GM19438 (cell line): ENCODE data around the gene ERGIC2.
"Not testable (repeated sequence)": the region's sequence is repeated elsewhere in the genome, so short reads cannot be mapped to it uniquely, and the experiment has no call there.

Experiments used
- ATAC-seq: cut with Tn5 transposase; IDR thresholded peaks from one replicate; pipeline ENCODE4 v1.9.1; 2021; ENCODE audit warnings: low read depth; ENCODE audit not compliant: unreplicated experiment

Gene ERGIC2, protein sequence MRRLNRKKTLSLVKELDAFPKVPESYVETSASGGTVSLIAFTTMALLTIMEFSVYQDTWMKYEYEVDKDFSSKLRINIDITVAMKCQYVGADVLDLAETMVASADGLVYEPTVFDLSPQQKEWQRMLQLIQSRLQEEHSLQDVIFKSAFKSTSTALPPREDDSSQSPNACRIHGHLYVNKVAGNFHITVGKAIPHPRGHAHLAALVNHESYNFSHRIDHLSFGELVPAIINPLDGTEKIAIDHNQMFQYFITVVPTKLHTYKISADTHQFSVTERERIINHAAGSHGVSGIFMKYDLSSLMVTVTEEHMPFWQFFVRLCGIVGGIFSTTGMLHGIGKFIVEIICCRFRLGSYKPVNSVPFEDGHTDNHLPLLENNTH

DNA sequence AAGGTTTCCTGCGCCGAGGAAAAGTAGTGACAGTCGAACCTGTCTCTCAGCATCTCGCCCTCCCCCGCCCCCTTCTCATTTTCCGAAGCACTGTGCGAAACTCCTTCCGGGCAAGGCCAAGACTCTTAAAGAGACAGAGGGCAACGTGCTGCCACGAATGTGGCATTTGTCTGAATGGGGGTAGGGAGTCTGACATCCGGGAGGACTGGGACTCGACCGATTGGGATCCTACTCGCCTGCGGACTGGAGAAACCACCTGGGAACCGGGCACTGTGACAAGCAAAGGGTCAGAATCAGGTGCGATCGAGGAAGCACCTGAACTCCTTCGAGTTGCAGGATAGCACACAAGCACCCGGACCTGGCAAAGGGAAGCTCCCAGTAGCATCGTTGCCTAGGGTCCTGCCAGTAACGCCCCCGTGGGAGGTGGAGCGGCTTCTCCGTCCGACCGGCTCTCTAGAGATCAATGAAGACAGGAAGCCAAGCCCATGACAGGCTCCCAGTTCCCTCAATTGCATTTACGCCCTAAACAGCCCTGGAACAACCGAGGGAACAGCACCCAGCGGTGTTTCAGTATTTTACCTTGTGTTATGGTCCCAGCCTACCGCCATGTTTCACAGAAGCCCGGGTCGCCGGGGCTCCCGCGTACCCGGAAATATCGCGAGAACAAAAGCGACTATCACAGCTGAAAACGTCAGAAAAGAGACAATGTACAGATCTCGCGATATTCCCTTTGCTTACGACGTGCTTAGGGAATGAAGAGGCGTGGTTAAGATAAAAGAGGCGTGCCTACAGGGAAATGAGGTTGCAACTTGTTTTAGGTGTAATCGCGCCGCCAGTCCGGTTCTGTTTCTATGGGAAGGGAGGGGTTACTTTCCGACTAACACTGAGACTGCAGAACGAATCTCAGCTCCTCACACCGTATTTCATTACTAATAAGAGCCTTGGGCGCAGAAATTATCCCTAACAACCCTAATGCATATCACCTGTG, at the start of gene ERGIC2:
TSS of gene ERGIC2 (minus strand) at position 637 of the 988 bp plus-strand sequence. CDS start 9,539 bp downstream, outside the sequence.
- ATAC-seq: peak; percentile 95

DNA sequence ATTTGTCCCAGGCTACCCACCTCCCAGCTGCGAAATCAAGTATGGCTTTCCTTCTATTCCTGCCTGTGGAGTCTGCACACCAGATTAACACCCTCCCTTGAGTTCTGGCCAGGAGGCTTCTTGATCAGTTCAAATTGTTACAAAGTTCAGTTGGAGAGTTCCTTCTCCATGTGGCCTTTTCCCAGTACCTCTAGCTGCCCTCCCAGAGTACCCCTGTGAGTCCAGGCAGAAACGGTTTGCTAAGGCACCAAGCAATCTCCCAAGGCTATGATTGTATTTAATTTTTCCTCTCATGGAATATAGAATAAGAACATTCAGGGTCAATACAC, 49.7 kb upstream of the ERGIC2 start:
- ATAC-seq: no peak

DNA sequence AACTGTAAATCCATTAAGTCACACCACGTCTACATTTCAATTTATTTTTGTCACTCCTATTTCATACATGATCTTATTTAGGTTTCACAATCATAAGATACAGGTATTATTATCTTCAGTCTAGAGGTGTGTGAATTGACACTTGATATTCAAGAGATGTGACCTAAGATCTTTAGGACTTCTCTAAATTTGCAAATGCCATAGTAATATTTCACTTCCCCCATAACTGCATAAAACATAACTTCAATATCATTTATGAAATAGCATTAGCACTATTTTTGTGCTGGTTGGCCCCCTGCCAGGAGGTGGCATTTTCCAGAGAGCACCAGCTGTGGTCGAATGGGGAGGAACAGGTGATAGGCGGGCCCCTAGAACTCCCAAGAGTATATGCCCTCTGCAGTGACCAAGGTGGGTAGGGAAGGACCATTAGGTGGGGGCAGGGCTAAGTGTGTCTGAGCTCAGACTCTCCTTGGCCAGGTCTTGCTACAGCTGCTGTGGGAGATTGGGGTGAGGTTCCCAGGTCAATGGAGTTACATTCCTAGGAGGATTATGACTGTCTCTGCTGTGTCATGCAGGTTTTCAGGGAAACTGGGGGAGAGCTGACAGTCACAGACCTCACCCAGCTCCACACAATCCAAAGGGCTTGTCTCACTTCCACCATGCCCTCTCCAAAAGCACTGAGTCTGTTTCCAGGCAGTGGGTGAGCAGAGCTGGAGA, 49.2 kb upstream of the ERGIC2 start:
- no peak for ATAC-seq

DNA sequence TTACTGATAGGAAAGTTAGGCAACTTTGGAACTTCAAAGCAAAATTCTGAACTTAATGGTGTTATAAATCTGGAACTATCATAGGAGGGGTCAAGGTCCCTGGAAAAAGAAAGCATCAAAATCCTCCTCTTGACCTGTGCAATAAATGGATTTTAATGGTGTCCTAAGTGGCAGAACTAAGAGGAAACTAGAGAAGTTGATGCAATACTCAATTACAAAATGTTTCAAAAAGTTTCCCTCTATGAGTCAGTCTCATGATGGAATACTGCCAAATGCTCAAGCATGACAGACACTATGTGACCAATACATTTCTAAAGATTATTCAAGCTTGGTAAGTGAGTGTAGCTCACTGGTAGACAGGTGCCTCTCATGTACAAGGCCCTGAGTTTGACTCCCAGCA, 47.7 kb upstream of the ERGIC2 start:
- no peak for ATAC-seq

DNA sequence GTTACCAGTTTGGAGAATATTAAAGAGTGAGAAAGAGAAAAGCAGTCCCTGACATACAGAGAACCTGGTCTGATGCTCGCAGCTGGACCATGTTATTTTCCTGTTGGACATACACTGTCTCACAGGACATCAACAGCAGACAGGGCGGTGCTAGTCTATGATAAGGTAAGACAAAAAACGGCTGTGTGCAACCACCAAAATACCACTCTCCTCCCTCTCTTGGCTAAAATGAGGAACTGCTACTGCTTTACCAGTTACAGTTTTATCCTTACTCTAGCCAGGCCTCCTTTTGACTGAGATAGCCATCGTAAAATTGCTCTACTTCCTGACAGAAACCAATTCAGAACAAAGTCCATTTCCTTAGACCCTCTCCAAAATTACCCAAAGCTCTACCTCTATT, 47.0 kb upstream of the ERGIC2 start:
- ATAC-seq: peak; percentile 98

DNA sequence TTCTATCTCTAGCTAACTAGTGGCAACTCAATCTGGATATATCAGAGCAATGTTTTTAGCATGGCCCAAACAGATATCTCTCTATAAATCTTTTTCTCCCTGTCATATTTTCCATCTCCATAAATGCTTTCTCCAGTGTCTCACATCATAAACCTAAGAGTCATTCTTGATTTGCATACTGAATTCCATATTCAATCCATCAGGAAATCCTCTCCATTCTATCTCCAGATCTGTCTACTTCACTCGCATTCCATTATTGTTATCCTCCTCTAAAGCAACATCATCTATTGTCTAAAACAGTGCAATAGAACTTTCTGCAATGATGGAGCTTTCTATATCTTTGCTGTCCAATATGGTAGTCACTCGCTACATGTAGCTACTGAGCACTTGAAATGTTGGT, 45.5 kb upstream of the ERGIC2 start:
- no peak for ATAC-seq

DNA sequence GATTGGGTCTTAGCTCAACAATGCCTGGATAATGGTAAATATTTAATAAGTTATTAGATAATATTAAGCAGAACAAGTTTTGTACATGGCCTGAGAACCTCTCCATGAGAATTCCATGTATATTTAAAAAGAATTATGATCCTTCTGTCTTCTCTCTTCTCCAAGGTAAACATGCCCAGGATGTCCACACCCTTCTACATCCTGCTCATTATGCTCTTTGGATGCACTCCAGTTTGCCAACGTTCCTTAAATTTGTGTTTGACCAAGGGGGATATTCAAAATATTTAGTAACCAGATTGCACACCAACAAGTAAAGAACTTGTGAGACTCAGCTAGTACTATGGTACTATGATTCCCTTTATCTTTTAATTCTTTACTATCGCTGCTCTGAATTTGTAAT, 44.8 kb upstream of the ERGIC2 start:
- no peak for ATAC-seq

DNA sequence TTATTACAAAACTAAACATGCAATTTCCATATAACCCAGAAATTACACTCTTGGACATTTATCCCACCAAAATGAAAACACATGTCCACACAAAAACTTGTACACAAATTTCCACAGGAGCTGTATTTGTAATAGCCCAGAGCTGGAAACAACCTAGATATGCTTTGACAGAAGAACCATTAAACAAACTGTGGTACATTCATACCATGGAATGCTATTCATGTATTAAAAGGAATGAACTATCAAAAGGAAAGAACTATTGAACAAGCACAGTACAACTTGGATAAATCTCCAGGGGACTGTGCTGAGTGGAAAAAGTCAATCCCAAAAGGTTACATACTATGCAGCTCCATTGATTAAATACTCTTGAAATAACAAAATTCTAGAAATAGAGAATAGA, 35.8 kb upstream of the ERGIC2 start:
- ATAC-seq: no peak

DNA sequence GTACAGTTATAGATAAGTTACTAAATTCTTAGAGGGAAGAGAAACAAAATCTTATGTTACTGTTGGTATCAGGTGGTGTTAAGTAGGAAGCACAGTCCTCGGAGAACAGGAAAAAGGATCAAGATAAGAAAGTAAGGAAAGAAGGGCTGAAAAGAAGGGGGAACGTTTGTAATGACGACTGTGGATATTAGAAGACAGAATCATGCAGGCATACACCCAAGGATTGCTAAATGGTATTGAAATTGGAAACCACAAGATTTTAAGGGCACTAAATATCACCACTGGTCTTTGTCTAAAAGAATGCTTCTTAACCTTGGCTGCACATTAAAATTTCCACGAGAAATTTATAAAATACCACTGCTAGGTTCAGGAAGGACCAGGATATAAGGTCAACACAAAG, 34.1 kb upstream of the ERGIC2 start:
- ATAC-seq: no peak

DNA sequence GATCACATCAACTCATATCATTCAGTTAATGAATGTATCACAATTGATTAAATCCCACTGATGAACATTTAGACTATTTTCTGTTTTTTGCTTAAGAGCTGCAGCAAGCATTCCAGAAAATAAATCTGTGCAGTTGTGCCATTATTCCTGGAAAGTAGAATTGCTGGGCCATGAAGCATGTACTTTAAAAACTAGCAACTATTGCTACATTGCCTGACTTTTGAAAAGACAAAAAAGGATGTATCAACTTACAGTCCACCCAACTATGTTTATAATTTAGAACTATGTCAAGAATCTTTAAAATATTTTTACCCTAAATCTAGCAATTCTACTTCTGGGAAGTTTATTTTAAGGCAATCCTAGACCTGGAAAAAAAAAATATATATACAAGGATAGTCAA, 33.4 kb upstream of the ERGIC2 start:
- no peak for ATAC-seq

DNA sequence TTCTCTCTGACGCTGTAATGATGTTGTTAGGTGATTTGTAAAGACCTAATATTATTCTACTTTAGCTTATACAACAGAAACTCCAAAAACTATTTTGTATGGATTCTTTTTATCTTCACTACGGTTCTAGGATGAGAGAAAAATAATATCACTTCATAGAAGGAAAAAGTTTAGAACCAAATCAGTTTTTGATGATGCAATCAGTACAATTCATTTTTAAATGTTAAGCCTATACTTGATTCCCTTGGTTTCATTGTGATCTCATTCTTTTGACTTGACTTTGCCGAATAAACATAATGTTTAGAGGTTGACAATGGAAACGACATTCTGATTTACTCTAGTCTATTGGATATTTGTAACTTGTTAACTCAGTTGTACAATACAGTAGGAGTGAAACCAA, 24.6 kb upstream of the ERGIC2 start:
- no peak for ATAC-seq

DNA sequence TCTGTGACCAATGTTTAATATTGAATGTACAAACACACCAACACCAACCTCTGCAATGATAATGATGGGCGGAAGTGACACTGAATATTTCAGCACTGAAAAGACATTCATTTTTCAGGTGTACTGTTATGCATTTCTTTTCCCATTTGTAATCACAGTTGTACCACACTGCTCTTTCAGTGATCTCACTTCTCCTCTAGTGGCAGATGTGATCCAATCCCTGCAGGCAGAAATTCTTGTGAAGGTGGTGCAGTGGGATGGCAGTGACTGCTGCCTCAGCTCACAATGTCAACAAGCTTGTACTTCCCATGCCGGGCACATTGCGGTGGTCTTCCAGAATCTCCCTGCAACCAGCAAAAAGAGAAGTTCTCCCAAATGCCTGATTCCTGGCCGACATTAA, 23.0 kb upstream of the ERGIC2 start:
- no peak for ATAC-seq

DNA sequence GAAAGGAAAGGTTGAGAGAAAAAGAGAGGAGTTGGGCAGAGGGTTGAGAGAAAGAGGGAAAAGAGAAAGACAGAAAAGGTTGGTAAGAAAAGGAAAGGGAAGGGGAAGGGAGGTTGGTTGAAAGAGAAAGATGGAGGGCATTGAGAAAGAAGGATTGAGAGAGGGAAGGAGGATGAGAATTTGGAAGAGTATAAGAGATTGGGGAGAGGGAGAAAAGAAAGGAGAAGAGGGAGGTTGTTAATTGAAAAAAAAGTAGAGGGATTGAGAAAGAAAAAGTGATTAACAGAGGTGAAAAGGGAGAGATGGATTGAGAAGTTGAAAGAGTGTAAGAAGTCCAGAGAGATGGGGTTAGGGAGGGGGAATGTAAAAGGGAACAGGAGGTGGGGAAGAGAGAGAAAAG, 21.5 kb upstream of the ERGIC2 start:
- ATAC-seq: no peak

DNA sequence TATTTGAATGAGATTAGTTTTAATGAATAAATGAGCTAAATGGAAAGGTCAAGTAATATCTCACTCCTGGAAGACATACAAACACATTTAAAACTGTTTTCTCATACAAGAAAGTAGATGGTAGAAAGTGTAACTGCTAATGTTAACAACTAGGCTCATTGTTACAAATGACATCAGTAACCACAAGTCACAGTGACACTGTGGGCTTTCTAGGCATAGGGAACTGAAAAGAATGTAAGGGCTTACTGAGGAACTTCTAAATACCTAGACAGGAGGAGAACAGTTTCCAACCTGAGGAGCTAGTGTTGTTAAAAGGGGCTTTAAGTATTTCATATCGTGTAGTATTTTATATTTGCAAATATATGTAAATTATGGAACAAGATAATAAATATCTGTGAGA, 17.5 kb upstream of the ERGIC2 start:
- ATAC-seq: no peak

DNA sequence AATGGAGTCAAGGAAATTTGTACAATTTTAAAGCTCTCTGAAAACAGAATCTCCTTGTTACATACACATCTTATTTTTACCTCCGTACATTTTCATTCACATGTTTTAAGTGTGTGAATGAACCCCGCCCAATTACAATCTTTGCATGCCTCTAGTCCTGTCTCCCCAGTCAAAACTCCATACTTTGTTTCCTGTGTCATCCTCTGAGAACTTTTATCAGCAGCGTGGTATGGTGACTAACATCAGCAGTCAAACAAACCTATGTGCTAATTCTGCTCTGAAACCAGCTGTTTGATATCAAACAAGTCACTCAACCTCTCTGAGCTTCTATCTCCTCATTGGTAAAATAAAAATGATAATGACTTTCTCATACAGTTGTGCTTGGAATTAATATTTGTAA, 15.8 kb upstream of the ERGIC2 start:
- no peak for ATAC-seq

DNA sequence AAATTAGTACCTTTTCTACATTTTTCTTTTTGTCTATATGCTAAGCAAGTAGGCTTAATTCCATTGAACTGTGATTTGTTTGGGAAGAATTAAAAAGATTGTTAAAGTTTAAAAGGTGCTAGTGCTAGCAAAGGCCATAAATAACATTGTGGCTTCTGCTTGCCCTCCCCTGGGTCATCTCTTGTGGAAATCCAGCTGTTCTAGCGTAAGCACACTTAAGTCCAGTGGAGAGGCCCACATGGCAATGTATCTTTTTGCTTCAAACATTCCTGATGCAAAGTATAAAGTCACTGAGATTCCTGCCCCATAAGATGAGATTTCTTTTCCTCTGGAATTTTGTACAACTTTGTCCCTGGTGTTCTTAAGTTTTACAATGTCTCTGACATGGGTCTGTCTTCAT, 14.4 kb upstream of the ERGIC2 start:
- ATAC-seq: no peak

DNA sequence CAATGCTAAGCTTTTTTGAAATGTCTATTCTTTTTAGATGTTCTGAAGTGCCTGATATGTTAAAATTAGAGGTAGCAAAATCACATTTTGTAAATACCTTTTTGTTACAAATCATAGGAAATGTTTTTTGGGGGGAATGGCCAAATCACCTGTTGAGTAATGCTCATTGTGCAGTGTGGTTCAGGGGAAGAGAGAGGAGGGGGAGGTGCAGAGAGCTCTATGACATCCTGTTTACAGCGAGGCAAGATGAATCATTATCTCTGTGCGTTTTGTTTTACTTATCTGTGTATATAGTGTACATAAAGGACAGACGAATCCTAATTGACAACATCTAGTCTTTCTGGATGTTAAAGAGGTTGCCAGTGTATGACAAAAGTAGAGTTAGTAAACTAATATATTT, 9.4 kb upstream of the ERGIC2 start:
- not testable (repeated sequence) for ATAC-seq

DNA sequence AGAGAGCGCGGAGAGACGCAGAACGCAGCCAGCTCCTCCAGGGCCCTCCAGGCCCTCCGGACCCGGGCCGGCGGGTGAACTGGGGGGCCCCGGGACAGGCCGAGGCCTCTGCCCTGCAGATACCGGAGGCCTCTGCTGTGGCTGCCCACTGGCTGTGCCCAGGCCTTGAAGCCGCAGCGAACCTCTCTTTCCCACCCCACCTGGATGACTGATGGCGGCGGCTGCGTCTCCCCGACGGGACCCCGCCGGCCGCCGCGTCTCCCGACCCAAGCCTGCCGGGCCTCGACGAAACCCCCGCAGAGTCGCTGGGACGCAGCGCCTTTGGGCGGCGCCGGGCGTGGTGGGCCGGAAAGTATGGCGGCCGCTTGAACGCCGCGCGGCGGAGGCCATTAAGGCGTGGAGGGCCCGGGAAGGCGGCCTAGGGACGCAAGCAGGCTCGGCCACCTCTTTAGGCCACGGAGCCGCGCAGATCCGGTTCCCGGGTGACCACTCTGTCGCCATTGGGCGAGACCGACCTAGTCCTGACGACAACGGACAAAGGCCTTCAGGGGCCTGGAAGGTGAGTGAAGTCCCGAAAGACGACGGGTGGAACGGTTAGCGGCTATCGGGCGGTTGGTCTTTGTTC, 8.4 kb upstream of the ERGIC2 start:
- ATAC-seq: no peak

DNA sequence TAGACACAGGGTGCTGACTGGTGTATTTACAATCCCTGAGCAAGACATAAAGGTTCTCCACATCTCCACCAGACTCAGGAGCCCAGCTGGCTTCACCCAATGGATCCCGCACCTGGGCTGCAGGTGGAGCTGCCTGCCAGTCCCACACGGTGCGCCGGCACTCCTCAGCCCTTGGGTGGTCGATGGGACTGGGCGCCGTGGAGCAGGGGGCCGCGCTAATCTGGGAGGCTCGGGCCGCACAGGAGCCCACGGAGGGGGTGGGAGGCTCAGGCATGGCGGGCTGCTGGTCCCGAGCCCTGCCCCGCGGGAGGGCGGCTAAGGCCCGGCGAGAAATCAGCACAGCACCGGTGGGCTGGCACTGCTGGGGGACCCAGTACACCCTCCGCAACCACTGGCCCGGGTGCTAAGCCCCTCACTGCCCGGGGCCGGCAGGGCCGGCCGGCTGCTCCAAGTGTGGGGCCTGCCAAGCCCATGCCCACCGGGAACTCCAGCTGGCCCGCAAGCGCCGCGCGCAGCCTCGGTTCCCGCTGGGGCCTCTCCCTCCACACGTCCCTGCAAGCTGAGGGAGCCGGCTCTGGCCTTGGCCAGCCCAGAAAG, 5.2 kb upstream of the ERGIC2 start:
- not testable (repeated sequence) for ATAC-seq

DNA sequence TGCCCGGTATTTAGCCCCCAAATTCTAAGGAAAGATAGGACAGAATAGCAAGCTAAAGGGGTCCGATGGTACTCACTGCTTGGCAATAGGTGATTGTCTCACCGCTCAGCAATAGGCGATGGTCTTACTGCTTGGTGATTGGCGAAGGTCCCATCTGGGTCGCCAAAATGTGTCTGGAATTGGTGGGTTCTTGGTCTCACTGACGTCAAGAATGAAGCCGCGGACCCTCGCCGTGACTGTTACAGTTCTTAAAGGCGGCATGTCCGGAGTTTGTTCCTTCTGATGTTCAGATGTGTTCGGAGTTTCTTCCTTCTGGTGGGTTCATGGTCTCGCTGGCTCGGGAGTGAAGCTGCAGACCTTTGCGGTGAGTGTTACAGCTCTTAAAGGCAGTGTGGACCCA, 4.2 kb upstream of the ERGIC2 start:
- not testable (repeated sequence) for ATAC-seq
